MCF 10A (cell line): ENCODE data around the gene C20orf144. TPM values are rescaled to one million over a fixed set of nuclear protein-coding genes. Genes with fewer than 3 reads are reported as not detected.

Experiments used
- BruUV-seq: library from RNA; stranded (reverse); fragments of 400-500 nt; replicated peaks from 2 replicates; lab custom pipeline; 2021; lab: Mats Ljungman, UMichigan
- CTCF ChIA-PET: fragments of 300-600 bp; sonication (Branson Sonifier 250); formaldehyde crosslinking; extraction: SDS; loops from one replicate; lab custom pipeline; 2021; ENCODE audit warnings: antibody characterized with exemption, inconsistent platforms; lab: Yijun Ruan, JAX
- POLR2A ChIA-PET: fragments of 300-600, 350-650 bp; sonication (Branson Sonifier 250); formaldehyde crosslinking; extraction: SDS; loops from one replicate; lab custom pipeline; 2020; ENCODE audit warnings: antibody characterized with exemption, inconsistent platforms; lab: Yijun Ruan, JAX
- DNase-seq: peaks from one replicate; pipeline ENCODE4 v3.0.0-alpha.2; 2018; ENCODE audit not compliant: unreplicated experiment
- H3K27ac Mint-ChIP-seq: one replicate; pipeline ENCODE4 v1.8.0; 2022; ENCODE audit warnings: mild to moderate bottlenecking, low read depth, mixed read lengths; ENCODE audit not compliant: unreplicated experiment
- H3K27me3 Mint-ChIP-seq: one replicate; pipeline ENCODE4 v1.8.0; 2022; ENCODE audit warnings: mixed read lengths; ENCODE audit not compliant: insufficient read depth, unreplicated experiment
- H3K36me3 Mint-ChIP-seq: one replicate; pipeline ENCODE4 v1.8.0; 2022; ENCODE audit warnings: mild to moderate bottlenecking, moderate library complexity, mixed read lengths; ENCODE audit not compliant: insufficient read depth, unreplicated experiment
- H3K4me1 Mint-ChIP-seq: one replicate; pipeline ENCODE4 v1.8.0; 2022; ENCODE audit warnings: mixed read lengths; ENCODE audit not compliant: insufficient read depth, unreplicated experiment
- H3K4me3 Mint-ChIP-seq: one replicate; pipeline ENCODE4 v1.8.0; 2022; ENCODE audit warnings: mild to moderate bottlenecking, moderate library complexity, mixed read lengths; ENCODE audit not compliant: unreplicated experiment
- H3K9me3 Mint-ChIP-seq: one replicate; pipeline ENCODE4 v1.8.0; 2022; ENCODE audit warnings: mixed read lengths; ENCODE audit not compliant: unreplicated experiment
- CTCF ChIP-seq: fragments of 200-600 bp; IDR thresholded peaks from one replicate; pipeline ENCODE4 v1.8.0; 2022; ENCODE audit warnings: antibody characterized with exemption, mild to moderate bottlenecking; ENCODE audit not compliant: unreplicated experiment
- intact Hi-C: fragments of 100-400 bp; cut with micrococcal nuclease; formaldehyde crosslinking; loops from 2 replicates; pipeline ENCODE4 v1.14.1; 2022
- total RNA-seq: library from RNA; stranded (reverse); gene quantifications from 2 replicates; pipeline ENCODE4 v1.2.3, GENCODE V29; 2022

Gene C20orf144
- total RNA-seq, 1 experiment from 2014 or later: 0.21 TPM

GRCh38 chr20:33701629-33702450, 39.7 kb downstream of the C20orf144 start:
- no peak overlapping the region for H3K4me3 Mint-ChIP-seq
- CTCF ChIA-PET: no interaction called here
- intact Hi-C loops: no loop called here
- H3K27me3 Mint-ChIP-seq: no peaks in the 10 kb centered on the region
- H3K4me1 Mint-ChIP-seq: no peaks in the 10 kb centered on the region
- no peak for TF ChIP-seq CTCF
- BruUV-seq: no TSS peak
- H3K27ac Mint-ChIP-seq: no peak overlapping the region
- peaks cover 13% of the 10 kb centered on the region for H3K36me3 Mint-ChIP-seq
- no peak for DNase-seq
- POLR2A ChIA-PET: no interaction called here
- H3K9me3 Mint-ChIP-seq: no peaks in the 10 kb centered on the region

- no TSS peak for BruUV-seq
- Mint-ChIP-seq H3K4me1 (no peaks in the 10 kb centered on the region), H3K9me3 (no peaks in the 10 kb centered on the region), H3K27ac (no peak overlapping the region), H3K36me3 (peaks cover 13% of the 10 kb centered on the region), H3K4me3 (no peak overlapping the region), H3K27me3 (no peaks in the 10 kb centered on the region)
- no peak for TF ChIP-seq CTCF
- DNase-seq: no peak
- POLR2A ChIA-PET: no interaction called here
- intact Hi-C loops: no loop called here
- CTCF ChIA-PET: no interaction called here
Measured at GRCh38 chr20:33702861-33703260, 40.7 kb downstream of the C20orf144 start.

- no peak for DNase-seq
- CTCF ChIA-PET: no interaction called here
- no TSS peak for BruUV-seq
Measured at GRCh38 chr20:33703498-33704137, 41.5 kb downstream of the C20orf144 start.

More at GRCh38 chr20:33703498-33704137, 41.5 kb downstream of the C20orf144 start:
- H3K36me3 Mint-ChIP-seq: peaks cover 13% of the 10 kb centered on the region
- no peaks in the 10 kb centered on the region for H3K4me1 Mint-ChIP-seq
- intact Hi-C loops: no loop called here
- no peak for TF ChIP-seq CTCF
- no peaks in the 10 kb centered on the region for H3K27me3 Mint-ChIP-seq
- no peak overlapping the region for H3K27ac Mint-ChIP-seq
- H3K4me3 Mint-ChIP-seq: no peak overlapping the region
- H3K9me3 Mint-ChIP-seq: no peaks in the 10 kb centered on the region
- POLR2A ChIA-PET: interaction anchor here (0.6 kb wide), 1 partner anchor 17 kb away, joined by 3 read pairs; the partner anchor contains the start of gene E2F1
